Stimulated activated CD4-positive, alpha-beta T cell treated with anti-CD3 and anti-CD28 coated beads, Interleukin-1b, Interleukin-23, amount 100 ng/mL, for 24 hours (primary cell): Measurements from ENCODE around the gene WIZ.

Source experiments
- DNase-seq, 4 experiments: peaks; one replicate each; pipeline ENCODE4 v3.0.0-alpha.2; 2020; ENCODE audit warnings: low read depth in 4 of 4, low spot score in 1 of 4

WIZ gene

DNA sequence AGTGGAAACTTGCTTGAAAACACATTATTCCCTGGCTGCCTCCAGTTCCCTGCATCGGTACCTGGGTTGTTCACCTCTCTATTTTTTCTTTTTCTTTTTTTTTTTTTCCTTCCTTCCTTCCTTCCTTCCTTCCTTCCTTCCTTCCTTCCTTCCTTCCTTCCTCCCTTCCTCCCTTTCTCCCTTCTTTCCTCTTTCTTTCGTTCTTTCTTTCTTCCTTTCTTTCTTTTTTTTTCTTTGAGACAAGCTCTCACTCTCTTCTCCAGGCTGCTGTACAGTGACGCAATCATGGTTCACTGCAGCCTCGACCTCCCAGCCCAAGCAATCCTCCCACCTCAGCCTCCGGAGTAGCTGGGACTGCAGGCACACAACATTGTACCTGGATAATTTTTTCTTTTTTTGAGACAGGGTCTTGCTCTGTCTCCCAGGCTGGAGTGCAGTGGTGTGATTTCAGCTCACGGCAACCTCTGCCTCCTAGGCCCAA is 18.0 kb upstream of the WIZ start:
- DNase-seq = no peak

DNA sequence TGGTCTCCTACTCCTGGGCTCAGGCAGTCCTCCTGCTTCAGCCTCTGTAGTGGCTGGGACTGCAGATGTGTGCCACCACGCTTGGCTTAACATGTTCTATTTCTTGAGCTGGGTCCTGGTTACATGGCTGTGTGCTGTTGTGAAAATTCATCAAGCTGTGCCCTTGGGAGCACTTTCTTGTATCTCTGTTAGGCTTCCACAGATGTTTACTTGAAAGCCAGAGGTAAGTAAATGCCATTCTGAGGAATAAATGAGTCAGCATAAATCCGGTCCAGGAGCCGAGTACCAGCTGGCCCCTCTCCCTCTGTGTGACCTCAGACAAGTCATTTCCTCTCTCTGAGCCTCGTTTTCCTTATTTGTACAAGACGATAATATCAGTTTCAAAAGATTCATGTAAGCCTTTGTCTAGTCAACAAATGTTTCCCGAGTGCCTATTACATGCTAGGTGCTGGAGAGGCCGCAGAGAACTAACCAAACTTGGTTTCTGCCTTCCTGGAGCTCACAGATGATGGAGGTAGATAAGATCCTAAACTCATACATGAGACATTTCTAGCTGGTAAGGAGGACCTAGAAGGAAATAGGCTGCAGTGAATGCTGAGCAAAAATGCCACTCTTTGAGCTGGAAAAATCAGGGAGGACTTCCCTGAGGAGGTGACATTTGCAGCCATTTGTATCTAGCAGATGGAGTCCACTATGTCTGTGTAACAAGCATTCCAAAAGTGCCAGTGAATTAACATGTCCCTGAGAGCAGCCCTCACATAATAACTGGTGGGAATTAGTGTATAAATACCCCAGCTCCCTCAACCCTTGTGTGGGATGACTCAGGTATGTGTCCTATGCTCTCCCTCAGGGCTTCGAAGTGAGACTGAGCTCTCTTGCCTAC is 17.3 kb upstream of the WIZ start:
- peak in 2 of 4 experiments; percentile 40 to 58 for DNase-seq

DNA sequence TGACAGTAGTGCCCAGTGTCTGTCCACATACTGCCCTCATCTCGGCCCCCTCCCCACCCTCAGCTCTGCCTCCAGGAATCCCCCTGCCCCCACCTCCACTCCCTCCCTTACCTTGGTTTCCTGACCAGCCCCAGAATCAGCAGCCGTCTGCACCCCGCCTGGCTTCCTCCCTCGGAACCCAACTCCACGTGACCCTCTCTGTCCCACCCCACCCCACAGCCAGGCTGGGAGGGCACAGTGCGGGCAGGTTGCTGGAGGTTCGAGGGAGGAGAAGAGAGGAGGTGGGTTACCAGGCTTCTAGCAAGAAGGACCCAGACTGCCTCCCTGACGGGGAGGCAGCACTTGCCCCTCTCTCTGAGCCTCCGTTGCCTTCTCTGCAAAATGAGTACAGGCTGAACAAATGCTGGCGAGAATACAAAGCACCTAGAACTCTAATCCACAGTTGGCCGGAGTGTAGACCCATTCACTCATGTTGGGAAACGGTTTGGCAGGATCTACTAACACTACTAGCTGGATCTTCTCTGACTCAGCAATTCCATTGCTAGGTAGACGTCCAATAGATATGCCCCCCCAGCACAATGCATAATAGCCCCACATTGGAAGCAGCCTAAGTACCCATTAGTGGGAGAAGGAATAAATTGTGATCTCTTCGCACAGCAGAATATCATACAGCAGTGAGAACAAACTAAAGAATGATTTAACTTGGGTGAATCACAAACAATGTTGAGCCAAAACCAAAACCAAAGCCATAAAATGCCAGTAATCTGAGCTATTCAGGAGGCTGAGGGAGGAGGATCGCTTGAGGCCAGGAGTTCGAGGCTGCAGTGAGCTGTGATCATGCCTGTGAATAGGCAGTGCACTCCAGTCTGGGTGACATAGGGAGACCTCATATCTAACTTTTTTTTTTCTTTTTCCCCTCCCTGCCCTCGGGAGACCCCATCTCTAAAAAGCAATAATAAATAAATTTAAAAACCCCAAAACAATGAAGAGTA is 14.9 kb upstream of the WIZ start, which contains the start of gene RASAL3:
TSS of gene RASAL3 (minus strand) at position 151 of the 992 bp plus-strand sequence. CDS start 186 bp downstream, outside the sequence.
- peak in 1 of 4 experiments; percentile 55 for DNase-seq

DNA sequence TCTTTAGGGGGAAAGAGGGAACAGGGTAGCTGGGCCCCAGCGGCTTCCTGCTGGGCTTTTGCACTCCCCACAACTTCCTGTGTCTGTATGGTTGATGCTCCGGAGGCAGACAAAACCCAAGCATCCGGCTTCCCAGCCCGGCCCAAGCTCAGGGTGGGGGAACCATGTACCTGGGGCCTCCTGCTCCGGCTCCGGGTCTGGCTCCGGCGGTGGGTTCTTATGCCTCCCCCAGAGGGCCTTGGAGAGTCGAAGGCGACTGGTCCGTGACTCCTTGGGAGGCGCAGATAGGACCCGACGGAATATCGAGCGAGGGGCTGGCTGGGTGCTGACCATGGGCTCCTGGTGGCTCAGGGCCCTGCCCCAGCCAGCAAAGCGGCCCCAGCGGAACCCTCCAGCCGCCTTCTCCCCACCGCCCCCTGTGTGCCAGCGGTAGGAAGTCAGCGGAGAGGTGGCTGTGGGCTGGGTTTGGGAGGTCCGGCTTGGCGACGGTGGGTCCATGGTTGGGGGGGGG is 14.2 kb upstream of the WIZ start:
- peak in 2 of 4 experiments; percentile 61 to 62 for DNase-seq

DNA sequence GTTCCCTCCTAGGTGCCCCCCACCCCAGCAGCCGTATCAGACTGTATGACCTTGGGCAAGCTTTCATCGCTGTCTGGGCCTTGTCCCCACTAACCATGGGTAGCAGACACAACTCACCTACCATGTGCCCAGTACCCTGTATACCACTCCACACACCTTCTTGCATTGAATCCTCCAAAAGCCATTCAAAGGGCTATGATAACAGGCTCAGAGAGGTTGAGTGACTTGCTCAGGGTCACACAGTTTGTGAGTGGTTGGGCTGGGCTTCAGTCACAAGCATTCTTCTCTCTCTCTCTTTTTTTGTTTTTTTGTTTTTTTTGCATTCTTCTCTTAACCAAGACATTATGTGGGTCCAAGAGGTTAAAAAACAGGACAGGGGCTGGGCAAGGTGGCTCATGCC is 11.9 kb upstream of the WIZ start:
- DNase-seq = no peak

DNA sequence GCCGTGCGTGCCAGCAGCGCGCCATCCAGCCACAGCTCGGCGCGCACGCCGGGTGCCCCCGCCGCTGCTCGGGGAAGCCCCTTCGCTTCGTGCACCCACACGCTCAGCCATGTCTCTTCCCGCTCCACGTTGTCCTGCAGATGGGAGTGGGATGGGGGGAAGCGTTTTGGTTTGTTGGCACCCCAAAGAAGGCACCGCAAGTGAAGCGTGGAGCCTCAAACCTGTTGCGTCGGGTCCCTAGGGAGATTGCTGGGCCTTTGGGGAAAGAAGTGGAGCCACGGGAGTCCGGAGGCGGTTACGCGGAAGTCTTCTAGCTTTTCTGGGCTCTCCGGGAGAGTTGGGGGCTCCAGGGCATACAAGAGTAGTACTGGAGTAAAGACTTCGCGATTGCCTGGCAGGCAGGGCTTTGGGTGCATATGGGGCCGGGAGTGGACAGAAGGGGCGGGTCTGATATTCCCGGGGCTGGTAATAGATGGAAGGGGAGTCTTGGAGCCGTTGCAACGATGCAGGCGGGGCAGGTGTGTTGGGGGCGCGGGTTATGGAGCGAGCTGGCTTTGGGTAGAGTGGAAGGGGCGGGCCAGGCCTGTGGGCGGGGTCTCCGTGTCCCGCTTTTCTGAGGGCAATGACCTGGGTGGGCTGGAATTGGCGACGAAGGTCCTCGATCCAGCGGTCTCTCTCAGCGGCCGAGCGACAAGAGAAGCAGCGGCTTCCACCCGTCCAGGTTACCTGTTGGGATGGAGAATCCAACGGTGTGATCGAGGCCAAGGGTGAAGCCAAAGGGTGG is 8.1 kb upstream of the WIZ start:
- no peak for DNase-seq

DNA sequence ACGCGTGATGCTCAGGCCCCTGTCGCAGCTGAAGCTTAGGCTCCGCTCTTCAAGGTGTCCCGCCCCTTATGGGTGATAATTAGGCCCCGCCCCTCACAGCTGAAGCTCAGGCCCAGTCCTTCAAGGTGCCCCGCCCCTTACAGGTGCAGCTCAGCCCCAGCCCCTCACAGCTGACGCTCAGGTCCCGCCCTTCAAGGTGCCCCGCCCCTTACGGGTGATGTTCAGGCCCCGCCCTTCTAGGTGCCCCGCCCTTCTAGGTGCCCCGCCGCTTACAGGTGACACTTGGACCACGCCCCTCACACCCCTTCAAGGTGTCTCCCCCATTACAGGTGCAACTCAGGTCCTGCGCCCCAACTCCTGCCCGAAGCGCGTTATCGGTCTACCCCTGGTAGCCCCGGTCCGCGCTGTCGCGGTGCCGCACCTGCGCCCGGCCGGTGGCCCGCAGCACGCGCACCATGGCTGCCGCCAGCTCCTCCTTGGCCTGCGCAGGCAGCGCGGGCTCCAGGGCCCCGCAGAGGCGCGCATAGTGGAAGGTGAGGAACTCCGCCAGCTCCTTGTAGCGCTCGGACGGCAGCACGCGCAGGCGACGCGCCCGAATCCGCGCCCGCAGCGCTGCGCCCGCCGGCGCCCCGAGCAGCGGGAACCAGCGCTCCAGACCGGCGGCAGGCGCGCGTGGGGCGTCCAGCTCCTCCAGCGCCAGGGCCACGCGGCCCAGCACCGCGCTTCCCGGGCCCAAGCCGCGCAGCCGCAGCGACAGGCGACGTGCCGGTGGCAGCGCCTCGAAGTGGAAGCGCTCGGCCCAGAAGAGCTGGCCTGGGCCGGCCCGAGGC is 7.3 kb upstream of the WIZ start:
- DNase-seq = no peak

GRCh38 chr19:15456441-15456840 is 6.7 kb upstream of the WIZ start:
- no peak for DNase-seq

GRCh38 chr19:15455996-15456395 is 6.2 kb upstream of the WIZ start:
- DNase-seq = no peak

DNA sequence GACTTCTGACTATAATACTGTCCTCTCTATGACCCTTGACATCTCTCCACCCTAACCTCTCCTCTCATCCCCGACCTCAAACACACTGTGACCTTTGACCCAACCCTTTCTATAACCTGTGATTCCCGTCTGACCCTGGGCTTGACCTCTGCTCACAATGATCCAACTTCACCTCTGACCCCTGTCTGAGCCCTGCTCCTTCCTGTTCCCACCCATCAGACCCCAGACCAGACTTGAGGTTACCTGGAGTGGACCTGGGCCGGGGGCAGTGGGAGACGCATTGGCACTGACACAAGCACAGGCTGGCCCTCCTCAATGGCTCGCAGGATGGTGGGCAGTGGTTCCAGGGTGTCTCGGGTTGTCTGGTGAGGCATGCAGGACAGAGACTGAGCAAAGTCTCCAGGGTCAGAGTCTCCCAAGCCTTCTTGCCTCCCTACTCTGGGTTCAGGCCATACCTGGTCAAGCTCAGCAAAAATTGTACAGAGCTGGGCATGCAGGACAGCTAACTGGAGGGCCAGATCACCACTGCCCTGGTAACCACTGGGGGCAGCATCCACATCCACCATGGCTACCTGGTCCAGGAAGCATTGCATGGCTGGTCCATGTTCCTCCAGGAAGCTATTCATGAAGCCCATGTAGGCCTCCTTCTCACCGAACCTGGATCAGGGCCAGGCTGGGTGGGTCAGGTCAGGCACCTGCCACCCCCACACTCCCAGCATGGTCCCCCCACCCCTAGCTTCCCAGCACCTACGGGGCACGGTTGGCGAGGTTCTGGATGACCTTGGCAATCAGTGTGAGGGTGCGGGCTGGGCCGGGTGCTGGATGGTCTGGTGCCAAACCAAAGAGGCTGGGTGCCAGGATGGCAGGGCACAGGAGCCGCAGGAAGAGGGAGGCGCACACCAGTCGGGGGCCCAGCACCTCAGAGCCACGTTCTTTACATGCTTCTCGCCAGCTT is 4.4 kb upstream of the WIZ start:
- DNase-seq = no peak

GRCh38 chr19:15453091-15453578 is 3.4 kb upstream of the WIZ start:
- DNase-seq = no peak

DNA sequence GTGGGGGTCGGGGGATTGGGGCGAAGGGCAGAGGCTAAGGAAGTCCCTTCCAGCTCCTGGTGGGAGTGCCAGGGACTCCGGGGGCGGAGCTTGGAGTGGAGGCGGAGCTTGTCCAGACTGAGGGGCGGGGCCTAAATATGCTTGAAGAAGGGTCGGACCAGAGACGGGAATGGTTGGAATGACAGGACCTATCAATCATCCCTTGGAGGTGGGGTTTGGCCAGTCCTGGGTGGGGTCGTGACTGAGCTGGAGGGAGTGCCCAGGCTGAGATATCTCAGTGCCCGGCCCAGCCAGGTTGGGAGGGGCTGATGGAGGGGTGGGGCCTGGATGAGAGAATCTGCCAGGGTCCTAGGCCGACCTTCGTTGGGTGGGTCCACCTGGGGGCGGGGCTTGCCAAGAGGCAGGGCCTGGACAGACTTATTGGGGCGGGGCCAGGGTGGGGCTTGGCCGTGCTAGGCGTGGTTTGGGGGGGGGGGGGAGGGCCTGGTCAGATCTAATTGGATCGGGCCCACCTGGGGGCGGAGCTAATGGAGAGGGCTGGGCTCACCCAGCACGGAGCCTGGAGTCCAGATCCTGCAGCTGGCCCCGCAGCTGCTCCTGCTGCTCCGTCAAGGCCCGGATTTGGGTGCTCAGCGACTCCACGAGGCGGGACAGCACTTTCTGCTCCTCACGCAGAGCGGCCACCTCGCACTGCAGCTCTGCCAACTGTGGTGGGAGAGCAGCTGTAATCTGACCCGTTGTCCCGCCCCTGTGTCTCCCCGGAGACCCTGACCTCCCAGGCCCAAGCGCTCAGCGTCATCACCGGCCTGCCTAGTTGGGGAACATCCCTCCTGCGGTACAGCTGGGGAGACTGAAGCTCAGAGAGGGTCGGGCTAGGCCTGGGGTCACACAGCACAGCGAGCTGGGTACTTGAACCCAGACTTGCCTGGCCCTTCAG is 2.6 kb upstream of the WIZ start:
- no peak for DNase-seq

DNA sequence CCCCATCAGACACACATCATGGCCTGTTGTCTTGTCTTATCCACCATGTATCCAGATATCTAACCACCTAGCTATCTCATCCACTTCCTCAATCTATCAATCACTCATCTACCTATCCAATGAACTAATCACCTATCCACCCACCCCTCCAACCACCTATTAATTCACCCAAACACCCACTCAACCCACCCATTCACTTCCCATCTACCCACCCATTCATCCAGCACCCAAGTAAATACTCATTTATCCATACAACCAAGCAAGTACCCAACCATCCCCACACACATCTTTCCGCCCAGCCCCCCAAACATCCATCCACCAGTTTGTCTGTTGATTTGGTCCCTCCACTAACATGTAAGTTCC is 753 bp upstream of the WIZ start:
- no peak for DNase-seq

GRCh38 chr19:15448778-15449619 is 757 bp downstream of the WIZ start:
- no peak for DNase-seq

GRCh38 chr19:15448044-15448777 is 1.5 kb downstream of the WIZ start:
- DNase-seq = no peak

DNA sequence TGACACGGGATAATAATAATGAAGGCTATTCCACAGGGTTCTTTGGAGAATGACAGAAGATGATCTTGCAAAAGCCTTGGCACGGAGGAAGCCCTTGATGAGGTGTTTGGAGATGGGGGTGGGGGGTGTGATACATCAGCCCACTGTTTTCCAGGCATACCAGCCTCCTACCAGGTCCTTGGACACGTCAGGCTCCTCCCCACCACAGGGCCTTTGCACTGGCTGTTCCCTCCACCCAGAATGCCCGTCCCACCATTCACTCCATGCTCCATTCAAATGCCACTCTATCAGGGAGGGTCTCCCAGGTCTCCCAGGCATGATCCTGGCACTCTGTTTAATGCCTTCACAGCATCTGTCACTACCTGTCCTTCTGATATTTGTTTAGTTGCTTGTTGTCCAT is 2.7 kb downstream of the WIZ start:
- no peak for DNase-seq
